ENCODE results near the gene OTX1. TPM values are rescaled to one million over a fixed set of nuclear protein-coding genes. Genes with fewer than 3 reads are reported as not detected.
A peak's percentile ranks its signal among the peaks of the same experiment; 100 is the strongest.

OTX1 gene
- polyA plus RNA-seq: under 1 TPM in 1 of 4 donors, not detected in 3; 0.01 TPM
- long read RNA-seq, donor 1: 0 reads
- long read RNA-seq, donor 2: 0 reads
- long read RNA-seq, donor 3: 0 reads
- long read RNA-seq, donor 4: 0 reads
- long read RNA-seq, donor 5: 0 reads
- long read RNA-seq, donor 6: 0 reads
- long read RNA-seq, donor 7: 0 reads
- long read RNA-seq, donor 8: 0 reads
- long read RNA-seq, donor 9: 0 reads
- long read RNA-seq, donor 10: 0 reads

GRCh38 chr2:63050334-63051041, at the start of gene OTX1:
OTX1 (plus strand) TSS chr2:63050830; CDS start chr2:63052991, 2,161 bp downstream.
- Histone ChIP-seq H3K27me3 (ENCODE audit: control insufficient read depth in 3 of 3, insufficient read depth in 3 of 3, low read length in 3 of 3) (peaks cover 20 to 91% (median 65%) of the 10 kb centered on the region in 3 donors), H3K4me1 (ENCODE audit: control insufficient read depth in 3 of 3, insufficient read depth in 2 of 3, low read depth in 1 of 3, low read length in 2 of 3) (peaks cover 6 to 42% (median 8%) of the 10 kb centered on the region in 3 donors), H3K36me3 (ENCODE audit: control insufficient read depth in 3 of 3, insufficient read depth in 2 of 3, low read depth in 1 of 3, low read length in 3 of 3) (no peaks in the 10 kb centered on the region), H3K9me3 (ENCODE audit: control insufficient read depth in 2 of 2, insufficient read depth in 1 of 2, low read depth in 1 of 2, low read length in 1 of 2) (peaks cover 0 to 10% of the 10 kb centered on the region in 2 donors), H3K27ac (ENCODE audit: low read depth in 1 of 3, low read length in 2 of 3) (no peak within 1 kb of the TSS), H3K4me3 (ENCODE audit: low read depth in 1 of 3, low read length in 3 of 3) (peak within 1 kb of the TSS in 2 of 3 donors; percentile 38 to 49)
- FAIRE-seq (no peak), DNase-seq (peak; percentile 51 to 66)
- 0 to 1% (median 1%) methylated on average over 30 to 73 of the region's 73 CpGs for WGBS, 3 donors

- H3K9me3 ChIP-seq (ENCODE audit: control insufficient read depth in 2 of 2, insufficient read depth in 1 of 2, low read depth in 1 of 2, low read length in 1 of 2): no peaks in the 10 kb centered on the region
- peaks cover 0 to 5% (median 0%) of the 10 kb centered on the region in 3 donors for H3K36me3 ChIP-seq (ENCODE audit: control insufficient read depth in 3 of 3, insufficient read depth in 2 of 3, low read depth in 1 of 3, low read length in 3 of 3)
- DNase-seq: no peak
- no peaks in the 10 kb centered on the region for H3K4me1 ChIP-seq (ENCODE audit: control insufficient read depth in 3 of 3, insufficient read depth in 2 of 3, low read depth in 1 of 3, low read length in 2 of 3)
- no peak for FAIRE-seq
- H3K4me3 ChIP-seq (ENCODE audit: low read depth in 1 of 3, low read length in 3 of 3): no peak overlapping the region
- H3K27me3 ChIP-seq (ENCODE audit: control insufficient read depth in 3 of 3, insufficient read depth in 3 of 3, low read length in 3 of 3): no peaks in the 10 kb centered on the region
- no peak overlapping the region for H3K27ac ChIP-seq (ENCODE audit: low read depth in 1 of 3, low read length in 2 of 3)
These were observed 49.1 kb upstream of the OTX1 start for GRCh38 chr2:63001576-63001975.

DNA sequence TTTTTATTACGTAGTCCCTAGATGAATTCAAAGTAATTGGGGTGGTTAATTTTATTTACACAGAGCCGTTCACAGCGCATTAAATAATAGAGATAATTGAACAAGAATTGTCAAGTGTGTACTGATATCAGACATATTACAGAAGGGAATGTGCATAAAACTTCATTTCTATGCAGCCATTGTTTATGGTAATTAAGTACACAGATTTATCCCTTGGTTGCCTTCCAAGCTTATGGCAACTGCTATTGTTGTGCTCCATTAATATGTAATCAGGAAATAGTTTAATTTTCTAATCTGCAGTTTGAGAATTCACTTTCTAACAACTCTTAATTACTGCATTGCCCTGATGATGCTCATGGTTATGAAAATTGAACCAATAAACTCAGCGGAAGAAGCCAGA, 47.3 kb upstream of the OTX1 start:
- no peak for DNase-seq
- Histone ChIP-seq H3K4me1 (ENCODE audit: control insufficient read depth in 3 of 3, insufficient read depth in 2 of 3, low read depth in 1 of 3, low read length in 2 of 3) (no peaks in the 10 kb centered on the region), H3K36me3 (ENCODE audit: control insufficient read depth in 3 of 3, insufficient read depth in 2 of 3, low read depth in 1 of 3, low read length in 3 of 3) (peaks cover 0 to 2% (median 0%) of the 10 kb centered on the region in 3 donors), H3K9me3 (ENCODE audit: control insufficient read depth in 2 of 2, insufficient read depth in 1 of 2, low read depth in 1 of 2, low read length in 1 of 2) (no peaks in the 10 kb centered on the region), H3K27me3 (ENCODE audit: control insufficient read depth in 3 of 3, insufficient read depth in 3 of 3, low read length in 3 of 3) (no peaks in the 10 kb centered on the region), H3K4me3 (ENCODE audit: low read depth in 1 of 3, low read length in 3 of 3) (no peak overlapping the region), H3K27ac (ENCODE audit: low read depth in 1 of 3, low read length in 2 of 3) (no peak overlapping the region)
- no peak for FAIRE-seq
- WGBS, 3 donors: 83 to 93% (median 92%) methylated on average over 4 of the region's 4 CpGs

DNA sequence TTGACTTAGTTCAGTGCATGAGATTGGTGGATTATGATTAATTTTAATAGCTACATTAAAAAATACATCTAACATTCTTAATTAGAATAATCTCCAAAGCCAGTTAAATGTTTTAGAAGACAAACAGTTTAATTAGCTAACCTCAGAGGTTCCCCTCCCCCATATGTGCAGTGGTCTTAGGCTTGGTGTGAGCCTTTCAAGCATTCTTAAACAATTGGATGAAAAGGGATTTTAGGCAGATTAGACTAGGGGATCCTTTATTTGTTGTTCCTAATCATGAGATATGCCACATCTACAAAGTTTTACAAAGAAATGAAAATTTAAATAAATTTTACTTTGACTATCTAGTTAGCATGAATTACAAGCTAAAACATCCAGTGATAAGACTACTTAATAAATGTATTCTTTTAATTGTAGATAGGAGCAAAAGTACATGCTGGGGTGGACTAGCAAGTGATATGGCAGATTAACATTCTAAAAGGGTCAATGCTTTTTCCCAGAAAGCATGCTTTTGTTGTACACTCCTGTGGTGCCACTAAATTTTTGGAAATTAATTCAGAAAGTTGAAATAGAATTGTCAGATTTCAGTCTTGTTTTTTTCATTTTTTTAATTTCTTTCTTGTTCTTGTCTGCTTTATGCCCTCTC, 42.7 kb upstream of the OTX1 start:
- no peaks in the 10 kb centered on the region for H3K36me3 ChIP-seq (ENCODE audit: control insufficient read depth in 3 of 3, insufficient read depth in 2 of 3, low read depth in 1 of 3, low read length in 3 of 3)
- H3K4me3 ChIP-seq (ENCODE audit: low read depth in 1 of 3, low read length in 3 of 3): no peak overlapping the region
- DNase-seq: no peak
- H3K9me3 ChIP-seq (ENCODE audit: control insufficient read depth in 2 of 2, insufficient read depth in 1 of 2, low read depth in 1 of 2, low read length in 1 of 2): no peaks in the 10 kb centered on the region
- H3K27me3 ChIP-seq (ENCODE audit: control insufficient read depth in 3 of 3, insufficient read depth in 3 of 3, low read length in 3 of 3): no peaks in the 10 kb centered on the region
- no peak for FAIRE-seq
- peaks cover 0 to 4% (median 0%) of the 10 kb centered on the region in 3 donors for H3K4me1 ChIP-seq (ENCODE audit: control insufficient read depth in 3 of 3, insufficient read depth in 2 of 3, low read depth in 1 of 3, low read length in 2 of 3)
- no peak overlapping the region for H3K27ac ChIP-seq (ENCODE audit: low read depth in 1 of 3, low read length in 2 of 3)

GRCh38 chr2:63008838-63009237, 41.8 kb upstream of the OTX1 start:
- FAIRE-seq (no peak), DNase-seq (peak in 1 of 2 donors; percentile 4)
- H3K4me1 ChIP-seq (ENCODE audit: control insufficient read depth in 3 of 3, insufficient read depth in 2 of 3, low read depth in 1 of 3, low read length in 2 of 3): peaks cover 0 to 4% (median 0%) of the 10 kb centered on the region in 3 donors
- no peak overlapping the region for H3K4me3 ChIP-seq (ENCODE audit: low read depth in 1 of 3, low read length in 3 of 3)
- no peaks in the 10 kb centered on the region for H3K27me3 ChIP-seq (ENCODE audit: control insufficient read depth in 3 of 3, insufficient read depth in 3 of 3, low read length in 3 of 3)
- no peak overlapping the region for H3K27ac ChIP-seq (ENCODE audit: low read depth in 1 of 3, low read length in 2 of 3)
- no peaks in the 10 kb centered on the region for H3K36me3 ChIP-seq (ENCODE audit: control insufficient read depth in 3 of 3, insufficient read depth in 2 of 3, low read depth in 1 of 3, low read length in 3 of 3)
- no peaks in the 10 kb centered on the region for H3K9me3 ChIP-seq (ENCODE audit: control insufficient read depth in 2 of 2, insufficient read depth in 1 of 2, low read depth in 1 of 2, low read length in 1 of 2)
- WGBS, 3 donors: 27 to 67% (median 59%) methylated on average over 1 of the region's 1 CpG

- Histone ChIP-seq H3K4me3 (ENCODE audit: low read depth in 1 of 3, low read length in 3 of 3) (no peak overlapping the region), H3K27me3 (ENCODE audit: control insufficient read depth in 3 of 3, insufficient read depth in 3 of 3, low read length in 3 of 3) (no peaks in the 10 kb centered on the region), H3K36me3 (ENCODE audit: control insufficient read depth in 3 of 3, insufficient read depth in 2 of 3, low read depth in 1 of 3, low read length in 3 of 3) (peaks cover 0 to under 1% (median 0%) of the 10 kb centered on the region in 3 donors), H3K27ac (ENCODE audit: low read depth in 1 of 3, low read length in 2 of 3) (no peak overlapping the region), H3K9me3 (ENCODE audit: control insufficient read depth in 2 of 2, insufficient read depth in 1 of 2, low read depth in 1 of 2, low read length in 1 of 2) (no peaks in the 10 kb centered on the region), H3K4me1 (ENCODE audit: control insufficient read depth in 3 of 3, insufficient read depth in 2 of 3, low read depth in 1 of 3, low read length in 2 of 3) (peaks cover 0 to 4% (median 0%) of the 10 kb centered on the region in 3 donors)
- peak; percentile 30 for FAIRE-seq
- DNase-seq: peak; percentile 46 to 79
These were observed 41.1 kb upstream of the OTX1 start for GRCh38 chr2:63009490-63009889.

GRCh38 chr2:63012541-63012940, 38.1 kb upstream of the OTX1 start:
- 92 to 96% (median 93%) methylated on average over 1 of the region's 1 CpG for WGBS, 3 donors
- FAIRE-seq (no peak), DNase-seq (no peak)
- Histone ChIP-seq H3K4me1 (ENCODE audit: control insufficient read depth in 3 of 3, insufficient read depth in 2 of 3, low read depth in 1 of 3, low read length in 2 of 3) (peaks cover 0 to 4% (median 0%) of the 10 kb centered on the region in 3 donors), H3K9me3 (ENCODE audit: control insufficient read depth in 2 of 2, insufficient read depth in 1 of 2, low read depth in 1 of 2, low read length in 1 of 2) (no peaks in the 10 kb centered on the region), H3K27me3 (ENCODE audit: control insufficient read depth in 3 of 3, insufficient read depth in 3 of 3, low read length in 3 of 3) (no peaks in the 10 kb centered on the region), H3K27ac (ENCODE audit: low read depth in 1 of 3, low read length in 2 of 3) (no peak overlapping the region), H3K4me3 (ENCODE audit: low read depth in 1 of 3, low read length in 3 of 3) (no peak overlapping the region), H3K36me3 (ENCODE audit: control insufficient read depth in 3 of 3, insufficient read depth in 2 of 3, low read depth in 1 of 3, low read length in 3 of 3) (peaks cover 0 to 6% (median 0%) of the 10 kb centered on the region in 3 donors)

DNA sequence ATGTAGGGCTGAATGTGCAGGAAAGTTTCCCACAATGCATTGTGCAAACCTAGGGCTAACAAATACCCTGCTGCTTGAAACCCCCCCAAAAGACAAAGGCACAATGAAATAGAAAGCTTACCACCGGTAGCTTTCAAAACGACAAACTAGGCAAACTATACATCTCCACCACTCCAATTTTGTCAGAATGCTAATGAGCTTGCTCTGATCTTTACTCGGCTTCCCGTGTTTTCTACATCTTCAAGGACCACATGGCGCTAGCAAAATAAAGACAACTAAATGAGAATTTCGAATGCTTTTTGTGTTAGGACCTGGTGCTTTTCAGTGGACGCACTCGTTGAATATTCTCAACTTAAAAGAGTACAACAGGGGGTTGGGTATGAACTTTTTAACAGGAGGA, 37.2 kb upstream of the OTX1 start:
- DNase-seq (no peak), FAIRE-seq (no peak)
- peaks cover 0 to 4% (median 0%) of the 10 kb centered on the region in 3 donors for H3K4me1 ChIP-seq (ENCODE audit: control insufficient read depth in 3 of 3, insufficient read depth in 2 of 3, low read depth in 1 of 3, low read length in 2 of 3)
- H3K27ac ChIP-seq (ENCODE audit: low read depth in 1 of 3, low read length in 2 of 3): no peak overlapping the region
- H3K36me3 ChIP-seq (ENCODE audit: control insufficient read depth in 3 of 3, insufficient read depth in 2 of 3, low read depth in 1 of 3, low read length in 3 of 3): peaks cover 0 to 8% (median 0%) of the 10 kb centered on the region in 3 donors
- no peaks in the 10 kb centered on the region for H3K9me3 ChIP-seq (ENCODE audit: control insufficient read depth in 2 of 2, insufficient read depth in 1 of 2, low read depth in 1 of 2, low read length in 1 of 2)
- no peak overlapping the region for H3K4me3 ChIP-seq (ENCODE audit: low read depth in 1 of 3, low read length in 3 of 3)
- 92 to 94% (median 94%) methylated on average over 8 of the region's 8 CpGs for WGBS, 3 donors
- no peaks in the 10 kb centered on the region for H3K27me3 ChIP-seq (ENCODE audit: control insufficient read depth in 3 of 3, insufficient read depth in 3 of 3, low read length in 3 of 3)

All from small intestine (tissue), 16 donors.